GM23248 (cell line): Measurements from ENCODE around the gene SEPTIN5. TPM values are rescaled to one million over a fixed set of nuclear protein-coding genes. Genes with fewer than 3 reads are reported as not detected.

Experiments used
- DNase-seq: peaks from one replicate; pipeline ENCODE4 v3.0.0-alpha.2; 2015
- H2AFZ ChIP-seq: fragments of 200-600 bp; sonication (generic); 2 replicates; pipeline ENCODE4 v1.6.1; 2016; ENCODE audit warnings: antibody characterized with exemption
- H3F3A ChIP-seq: fragments of 200-600 bp; sonication (generic); 2 replicates; pipeline ENCODE4 v1.6.1; 2016; ENCODE audit warnings: mild to moderate bottlenecking, antibody characterized with exemption, mixed run types; ENCODE audit not compliant: insufficient read depth
- H3K27ac ChIP-seq: fragments of 200-600 bp; sonication (generic); 2 replicates; pipeline ENCODE4 v1.5.1; 2016; ENCODE audit warnings: mild to moderate bottlenecking
- H3K27me3 ChIP-seq: fragments of 200-600 bp; sonication (generic); replicated peaks from 2 replicates; pipeline ENCODE4 v1.6.1; 2016; ENCODE audit warnings: mild to moderate bottlenecking; ENCODE audit not compliant: insufficient read depth
- H3K36me3 ChIP-seq: fragments of 200-600 bp; sonication (generic); 2 replicates; pipeline ENCODE4 v1.6.1; 2016; ENCODE audit warnings: low read depth, mild to moderate bottlenecking
- H3K4me1 ChIP-seq: fragments of 200-600 bp; sonication (generic); 2 replicates; pipeline ENCODE4 v1.6.1; 2016; ENCODE audit warnings: mild to moderate bottlenecking; ENCODE audit not compliant: insufficient read depth
- H3K4me2 ChIP-seq: fragments of 200-600 bp; sonication (generic); one replicate; pipeline ENCODE4 v1.6.1; 2016; ENCODE audit warnings: mild to moderate bottlenecking; ENCODE audit not compliant: unreplicated experiment
- H3K4me3 ChIP-seq: fragments of 200-600 bp; sonication (generic); 2 replicates; pipeline ENCODE4 v1.5.1; 2016; ENCODE audit warnings: mild to moderate bottlenecking
- H3K79me2 ChIP-seq: fragments of 200-600 bp; sonication (generic); 2 replicates; pipeline ENCODE4 v1.6.1; 2016; ENCODE audit warnings: mild to moderate bottlenecking; ENCODE audit not compliant: insufficient read depth
- H3K9ac ChIP-seq: fragments of 200-600 bp; sonication (generic); 2 replicates; pipeline ENCODE4 v1.6.1; 2016; ENCODE audit warnings: mild to moderate bottlenecking
- H3K9me2 ChIP-seq: fragments of 200-600 bp; sonication (generic); 2 replicates; pipeline ENCODE4 v1.6.1; 2016; ENCODE audit warnings: mixed run types, mild to moderate bottlenecking, moderate library complexity; ENCODE audit not compliant: insufficient read depth
- H3K9me3 ChIP-seq: fragments of 200-600 bp; sonication (generic); one replicate; pipeline ENCODE4 v1.6.1; 2017; ENCODE audit warnings: low read depth
- H4K20me1 ChIP-seq: fragments of 200-600 bp; sonication (generic); 2 replicates; pipeline ENCODE4 v1.6.0; 2016; ENCODE audit not compliant: insufficient read depth
- EZH2 ChIP-seq: fragments of 200-600 bp; sonication (generic); IDR thresholded peaks from 2 replicates; pipeline ENCODE4 v1.6.1; 2018; ENCODE audit warnings: antibody characterized with exemption, mild to moderate bottlenecking; ENCODE audit not compliant: insufficient read depth, poor library complexity, severe bottlenecking
- EZH2phosphoT487 ChIP-seq: fragments of 200-600 bp; sonication (generic); IDR thresholded peaks from 2 replicates; pipeline ENCODE4 v1.6.1; 2018; ENCODE audit warnings: antibody characterized with exemption, moderate library complexity, mild to moderate bottlenecking, low read depth; ENCODE audit not compliant: insufficient read depth
- WGBS, 2 experiments: methylation state at CpG; one replicate each; pipeline ENCODE4 v1.1.6; 2015 to 2017; ENCODE audit warnings: low lambda C conversion rate in 2 of 2, low coverage in 1 of 2; ENCODE audit errors: missing lambda C conversion rate in 2 of 2; 5-methylcytosine and 5-hydroxymethylcytosine counted together
- in situ Hi-C: fragments of 300-500 bp; cut with MboI; formaldehyde crosslinking; loops from 2 replicates; pipeline ENCODE4 v1.15.0; 2020
- polyA plus RNA-seq: library from polyadenylated mRNA; unstranded; fragments of >200 nt; fragmentation: Nextera tagmentation; extraction: Ambion mirVana; gene quantifications from 2 replicates; pipeline ENCODE4 v1.2.1, GENCODE V29; 2016
- total RNA-seq: library from RNA; depleted of rRNA; stranded (reverse); fragments of >200 nt; shearing (Covaris generic); gene quantifications from 2 replicates; pipeline ENCODE4 v1.2.3, GENCODE V29; 2014

Gene SEPTIN5
- total and polyA plus RNA-seq, 2 experiments from 2014 or later = 17.0 to 31.5 TPM

DNA sequence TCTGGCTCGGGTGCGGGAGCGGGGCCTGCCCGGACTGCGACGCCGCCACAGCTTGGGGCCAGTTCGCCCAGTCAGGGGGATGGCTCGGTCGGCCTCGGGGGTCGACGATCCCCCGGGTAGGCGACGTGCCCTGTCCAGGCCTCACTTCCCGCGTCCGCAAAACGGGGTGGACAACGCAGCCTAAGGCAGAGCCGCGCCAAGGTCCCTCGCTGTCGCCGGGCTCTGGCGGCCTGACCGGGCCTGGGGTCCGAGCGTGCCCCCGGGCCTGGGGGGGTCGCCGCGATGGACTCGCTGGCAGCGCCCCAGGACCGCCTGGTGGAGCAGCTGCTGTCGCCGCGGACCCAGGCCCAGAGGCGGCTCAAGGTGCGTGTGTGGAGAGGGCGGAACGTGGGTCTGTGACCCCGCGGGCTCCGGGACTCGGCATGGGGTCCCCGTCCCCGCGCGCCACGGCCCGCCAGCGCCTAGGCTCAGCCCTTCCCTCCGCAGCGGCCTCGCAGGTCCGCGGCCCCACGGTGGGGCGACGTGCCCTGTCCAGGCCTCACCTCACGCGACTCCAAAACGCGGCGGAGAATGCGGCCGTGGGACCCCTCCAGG is 4.2 kb downstream of the SEPTIN5 start:
- Histone ChIP-seq H3K27ac (no peak overlapping the region), H4K20me1 (no peaks in the 10 kb centered on the region), H3K79me2 (no peaks in the 10 kb centered on the region), H3F3A (no peaks in the 10 kb centered on the region), H3K36me3 (no peaks in the 10 kb centered on the region), H3K9me3 (no peaks in the 10 kb centered on the region), H3K27me3 (no peaks in the 10 kb centered on the region), H3K4me2 (peak overlapping the region; percentile 76), H3K4me1 (no peaks in the 10 kb centered on the region), H2AFZ (peak overlapping the region; percentile 76), H3K9me2 (no peaks in the 10 kb centered on the region), H3K4me3 (peak overlapping the region; percentile 73), H3K9ac (peak overlapping the region; percentile 75)
- 1 to 4% methylated on average over 25 to 49 of the region's 70 CpGs for WGBS, 2 experiments
- DNase-seq = peak; percentile 37
- in situ Hi-C loops = no loop called here
- no peak for TF ChIP-seq EZH2phosphoT487
- no peak for TF ChIP-seq EZH2

DNA sequence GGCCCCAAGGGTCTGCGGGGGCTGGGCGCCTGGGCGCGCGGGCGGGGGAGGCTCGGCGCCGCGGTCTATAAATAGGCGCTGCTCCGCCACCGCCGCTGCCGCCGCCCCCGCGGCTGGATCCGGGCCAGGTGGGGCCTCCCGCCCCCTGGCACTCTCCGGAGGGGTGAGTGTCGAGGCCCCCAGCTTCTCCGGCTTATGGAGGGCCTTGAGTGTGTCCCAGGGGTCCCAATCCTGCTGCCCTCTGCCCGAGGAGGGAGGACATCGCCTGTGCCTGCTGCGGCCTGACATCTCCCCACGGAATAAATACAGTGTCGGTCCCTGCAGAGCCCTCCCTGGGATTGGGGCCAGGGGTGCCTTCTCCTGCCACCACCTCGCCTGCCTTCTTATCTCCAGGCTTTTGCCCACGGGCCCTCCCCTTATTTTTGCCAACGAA is 4.8 kb downstream of the SEPTIN5 start:
- TF ChIP-seq EZH2 (no peak), EZH2phosphoT487 (no peak)
- H3K4me3 ChIP-seq = peak overlapping the region; percentile 73
- H3K9me2 ChIP-seq = no peaks in the 10 kb centered on the region
- DNase-seq = no peak
- H3K9me3 ChIP-seq = no peaks in the 10 kb centered on the region
- no peaks in the 10 kb centered on the region for H3F3A ChIP-seq
- peak overlapping the region; percentile 76 for H2AFZ ChIP-seq
- no peaks in the 10 kb centered on the region for H4K20me1 ChIP-seq
- no peaks in the 10 kb centered on the region for H3K27me3 ChIP-seq
- peak overlapping the region; percentile 75 for H3K9ac ChIP-seq
- no peaks in the 10 kb centered on the region for H3K79me2 ChIP-seq
- in situ Hi-C loops = no loop called here
- peak overlapping the region; percentile 76 for H3K4me2 ChIP-seq
- WGBS, 2 experiments = 27 to 38% methylated on average over 16 to 22 of the region's 31 CpGs
- H3K36me3 ChIP-seq = no peaks in the 10 kb centered on the region
- no peaks in the 10 kb centered on the region for H3K4me1 ChIP-seq
- no peak overlapping the region for H3K27ac ChIP-seq

DNA sequence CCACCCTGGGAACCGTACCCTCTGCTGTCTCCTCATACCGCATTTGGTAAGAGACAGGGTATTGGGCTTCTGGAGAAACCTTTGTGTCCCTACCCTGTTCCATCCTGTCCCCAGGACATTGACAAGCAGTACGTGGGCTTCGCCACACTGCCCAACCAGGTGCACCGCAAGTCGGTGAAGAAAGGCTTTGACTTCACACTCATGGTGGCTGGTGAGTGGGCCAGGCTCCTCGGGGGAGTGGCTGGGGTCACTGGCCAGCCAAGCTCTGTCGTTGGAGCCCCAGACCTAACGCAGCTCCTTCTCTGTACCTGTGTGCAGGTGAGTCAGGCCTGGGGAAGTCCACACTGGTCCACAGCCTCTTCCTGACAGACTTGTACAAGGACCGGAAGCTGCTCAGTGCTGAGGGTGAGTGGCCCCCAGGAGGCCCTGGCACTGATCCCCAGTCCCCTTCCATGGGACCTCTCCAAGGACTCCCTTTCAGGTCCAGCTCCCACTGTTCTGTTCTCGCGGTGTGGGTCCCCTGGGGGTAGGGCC is 5.3 kb downstream of the SEPTIN5 start:
- peak overlapping the region; percentile 76 for H3K4me2 ChIP-seq

DNA sequence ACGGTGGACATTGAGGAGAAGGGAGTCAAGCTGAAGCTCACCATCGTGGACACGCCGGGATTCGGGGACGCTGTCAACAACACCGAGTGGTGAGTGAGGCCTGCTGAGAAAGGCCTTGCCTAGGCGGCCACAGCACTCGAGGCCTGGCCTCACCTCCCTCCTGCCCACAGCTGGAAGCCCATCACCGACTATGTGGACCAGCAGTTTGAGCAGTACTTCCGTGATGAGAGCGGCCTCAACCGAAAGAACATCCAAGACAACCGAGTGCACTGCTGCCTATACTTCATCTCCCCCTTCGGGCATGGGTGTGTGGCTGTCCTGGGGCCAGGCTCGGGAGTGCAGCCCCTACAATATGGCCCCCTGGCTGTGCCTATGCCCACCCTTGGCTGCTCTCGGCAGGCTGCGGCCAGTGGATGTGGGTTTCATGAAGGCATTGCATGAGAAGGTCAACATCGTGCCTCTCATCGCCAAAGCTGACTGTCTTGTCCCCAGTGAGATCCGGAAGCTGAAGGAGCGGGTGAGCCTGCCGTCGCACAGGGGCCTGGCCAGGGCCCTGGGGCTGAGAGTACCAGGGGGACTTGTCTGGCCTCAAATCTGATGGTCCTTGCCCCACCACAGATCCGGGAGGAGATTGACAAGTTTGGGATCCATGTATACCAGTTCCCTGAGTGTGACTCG is 6.0 kb downstream of the SEPTIN5 start:
- Histone ChIP-seq H3K9ac (no peak overlapping the region), H3K27me3 (no peaks in the 10 kb centered on the region), H3F3A (no peaks in the 10 kb centered on the region), H3K79me2 (no peaks in the 10 kb centered on the region), H3K9me2 (no peaks in the 10 kb centered on the region), H3K36me3 (no peaks in the 10 kb centered on the region), H3K4me3 (no peak overlapping the region), H3K9me3 (no peaks in the 10 kb centered on the region), H4K20me1 (no peaks in the 10 kb centered on the region), H3K4me2 (no peak overlapping the region), H3K27ac (no peak overlapping the region), H2AFZ (no peak overlapping the region), H3K4me1 (no peaks in the 10 kb centered on the region)
- DNase-seq = no peak
- TF ChIP-seq EZH2 = no peak
- no peak for TF ChIP-seq EZH2phosphoT487
- WGBS, 2 experiments = 89% methylated on average over 26 of the region's 26 CpGs
- in situ Hi-C loops = no loop called here

More for the DNA sequence above, 5.3 kb downstream of the SEPTIN5 start:
- Histone ChIP-seq H3K4me1 (no peaks in the 10 kb centered on the region), H2AFZ (no peak overlapping the region), H3K4me3 (peak overlapping the region; percentile 73; the same call in 1 of the 2 replicates), H3K9me3 (no peaks in the 10 kb centered on the region), H3K27me3 (no peaks in the 10 kb centered on the region), H4K20me1 (no peaks in the 10 kb centered on the region), H3K9ac (peak overlapping the region; percentile 75; the same call in 1 of the 2 replicates), H3K36me3 (no peaks in the 10 kb centered on the region), H3K9me2 (no peaks in the 10 kb centered on the region), H3K27ac (no peak overlapping the region), H3F3A (no peaks in the 10 kb centered on the region), H3K79me2 (no peaks in the 10 kb centered on the region)
- DNase-seq = no peak
- 84 to 89% methylated on average over 12 of the region's 12 CpGs for WGBS, 2 experiments
- in situ Hi-C loops = no loop called here
- TF ChIP-seq EZH2 = no peak
- TF ChIP-seq EZH2phosphoT487 = no peak
